H1 (cell line): ENCODE data around the gene GRK6. TPM values are rescaled to one million over a fixed set of nuclear protein-coding genes. Genes with fewer than 3 reads are reported as not detected.
A peak's percentile ranks its signal among the peaks of the same experiment; 100 is the strongest.

Experiments
- CTCF ChIA-PET: fragments of 300-600 bp; sonication (Branson Sonifier 250); formaldehyde crosslinking; loops from one replicate; lab custom pipeline; 2021; ENCODE audit not compliant: partially characterized antibody; lab: Charles Lee
- POLR2A ChIA-PET: fragments of 300-600 bp; sonication (Branson Sonifier 250); formaldehyde crosslinking; loops from one replicate; lab custom pipeline; 2021; ENCODE audit warnings: inconsistent platforms; ENCODE audit not compliant: partially characterized antibody; lab: Charles Lee
- DNase-seq, 2 experiments: peaks; one replicate each; pipeline versions ENCODE4 v3.0.0 to v3.0.0-alpha.2; 2010 to 2022; ENCODE audit warnings: low spot score in 2 of 2, low read depth in 1 of 2, mixed read lengths in 1 of 2
- FAIRE-seq: peaks from 2 replicates; lab custom pipeline; 2011; peaks lifted over from hg19 to GRCh38; lab: Jason Lieb, UNC
- H2AFZ ChIP-seq: 2 replicates; pipeline ENCODE4 v1.8.1; 2012; ENCODE audit warnings: low read length, inconsistent platforms
- H2AK5ac ChIP-seq: 2 replicates; pipeline ENCODE4 v1.6.1; 2013; ENCODE audit warnings: low read depth, low read length
- H2BK120ac ChIP-seq: replicated peaks from 2 replicates; pipeline ENCODE3; 2013; ENCODE audit warnings: low read depth, low read length, inconsistent platforms
- H2BK12ac ChIP-seq: 2 replicates; pipeline ENCODE4 v1.6.1; 2013; ENCODE audit warnings: low read depth, low read length
- H2BK15ac ChIP-seq: 2 replicates; pipeline ENCODE4 v1.6.1; 2013; ENCODE audit warnings: low read length
- H2BK20ac ChIP-seq: 2 replicates; pipeline ENCODE4 v1.6.1; 2013; ENCODE audit warnings: low read length
- H2BK5ac ChIP-seq: 2 replicates; pipeline ENCODE4 v1.6.1; 2013; ENCODE audit warnings: low read depth, low read length
- H3K14ac ChIP-seq: 2 replicates; pipeline ENCODE4 v1.6.1; 2013; ENCODE audit warnings: inconsistent platforms; ENCODE audit not compliant: insufficient read length
- H3K18ac ChIP-seq: 2 replicates; pipeline ENCODE4 v1.6.1; 2013; ENCODE audit warnings: low read length; ENCODE audit errors: extremely low read depth
- H3K23ac ChIP-seq: 2 replicates; pipeline ENCODE4 v1.6.1; 2013; ENCODE audit warnings: inconsistent platforms; ENCODE audit not compliant: insufficient read length
- H3K23me2 ChIP-seq: 2 replicates; pipeline ENCODE4 v1.6.1; 2013; ENCODE audit warnings: low read depth, low read length
- H3K27ac ChIP-seq: 2 replicates; pipeline ENCODE4 v1.6.1; 2011; ENCODE audit warnings: low read depth, low read length, inconsistent platforms
- H3K27me3 ChIP-seq, 4 experiments: replicated peaks in 1 of 4; 1 replicate in 1 of 4; 2 replicates in 3 of 4; pipeline versions ENCODE4 v1.6.1 to v1.8.1; 2011 to 2013; ENCODE audit warnings: low read length in 3 of 4, mild to moderate bottlenecking in 3 of 4, inconsistent platforms in 2 of 4, mixed read lengths in 2 of 4, moderate library complexity in 1 of 4; ENCODE audit not compliant: control insufficient read depth in 3 of 4, insufficient read depth in 3 of 4; ENCODE audit errors: extremely low read depth in 1 of 4
- H3K36me3 ChIP-seq, 4 experiments: 2 replicates each; pipeline versions ENCODE4 v1.6.1 to v1.8.1; 2011 to 2013; ENCODE audit warnings: mild to moderate bottlenecking in 4 of 4, low read length in 3 of 4, moderate library complexity in 2 of 4, control low read depth in 1 of 4, inconsistent platforms in 1 of 4; ENCODE audit not compliant: insufficient read depth in 4 of 4, control insufficient read depth in 2 of 4
- H3K4ac ChIP-seq: replicated peaks from 2 replicates; pipeline ENCODE3; 2013; ENCODE audit warnings: low read length, low read depth, mixed read lengths, inconsistent platforms; ENCODE audit not compliant: insufficient read length
- H3K4me1 ChIP-seq, 4 experiments: replicated peaks in 1 of 4; 1 replicate in 1 of 4; 2 replicates in 3 of 4; pipeline versions ENCODE4 v1.6.1 to v1.8.1; 2011 to 2013; ENCODE audit warnings: low read length in 3 of 4, inconsistent platforms in 2 of 4, mixed read lengths in 1 of 4; ENCODE audit not compliant: insufficient read depth in 4 of 4, control insufficient read depth in 3 of 4
- H3K4me2 ChIP-seq, 2 experiments: 2 replicates each; pipeline versions ENCODE4 v1.6.1 to v1.8.1; 2011 to 2013; ENCODE audit warnings: low read depth in 2 of 2, low read length in 2 of 2, control low read depth in 1 of 2, inconsistent platforms in 1 of 2, mild to moderate bottlenecking in 1 of 2; ENCODE audit not compliant: insufficient read depth in 1 of 2
- H3K4me3 ChIP-seq, 4 experiments: fragments of 200-600, 300-600 bp in 1 of 4; sonication (generic), shearing (Covaris generic), sonication (Bioruptor Twin) in 1 of 4; 2 replicates each; pipeline versions ENCODE4 v1.5.1 to v1.8.1; 2011 to 2016; ENCODE audit warnings: low read length in 4 of 4, low read depth in 3 of 4, control low read depth in 2 of 4, inconsistent platforms in 2 of 4, mild to moderate bottlenecking in 2 of 4, mixed read lengths in 1 of 4, moderate library complexity in 1 of 4; ENCODE audit not compliant: insufficient read depth in 2 of 4; ENCODE audit errors: extremely low read depth in 1 of 4
- H3K56ac ChIP-seq: replicated peaks from 2 replicates; pipeline ENCODE3; 2013; ENCODE audit warnings: low read depth, mild to moderate bottlenecking, mixed read lengths, low read length, inconsistent platforms; ENCODE audit not compliant: insufficient read length
- H3K79me1 ChIP-seq: 2 replicates; pipeline ENCODE4 v1.6.1; 2013; ENCODE audit warnings: low read depth, low read length, control low read depth
- H3K79me2 ChIP-seq, 2 experiments: 2 replicates each; pipeline versions ENCODE4 v1.6.1 to v1.8.1; 2012 to 2013; ENCODE audit warnings: low read length in 2 of 2, mild to moderate bottlenecking in 2 of 2, inconsistent platforms in 1 of 2; ENCODE audit not compliant: insufficient read depth in 2 of 2, control insufficient read depth in 1 of 2
- H3K9ac ChIP-seq, 4 experiments: replicated peaks in 1 of 4; 1 replicate in 1 of 4; 2 replicates in 3 of 4; pipeline versions ENCODE4 v1.6.1 to v1.8.1; 2011 to 2013; ENCODE audit warnings: low read depth in 3 of 4, low read length in 3 of 4, control low read depth in 2 of 4, mild to moderate bottlenecking in 2 of 4, moderate library complexity in 2 of 4, inconsistent platforms in 1 of 4; ENCODE audit errors: extremely low read depth in 1 of 4
- H3K9me3 ChIP-seq, 2 experiments: 2 replicates each; pipeline versions ENCODE4 v1.6.1 to v1.8.1; 2012 to 2013; ENCODE audit warnings: mild to moderate bottlenecking in 2 of 2, moderate library complexity in 2 of 2, control low read depth in 1 of 2, inconsistent platforms in 1 of 2, low read depth in 1 of 2, low read length in 1 of 2, mixed read lengths in 1 of 2; ENCODE audit not compliant: insufficient read depth in 2 of 2
- H4K20me1 ChIP-seq, 2 experiments: replicated peaks in 1 of 2; 2 replicates each; pipeline versions ENCODE3 to v1.8.1; 2011 to 2013; ENCODE audit warnings: inconsistent platforms in 2 of 2, low read length in 2 of 2, mild to moderate bottlenecking in 1 of 2; ENCODE audit not compliant: insufficient read depth in 2 of 2, control insufficient read depth in 1 of 2
- H4K5ac ChIP-seq: 2 replicates; pipeline ENCODE4 v1.6.1; 2013; ENCODE audit warnings: low read length, low read depth, mixed read lengths, inconsistent platforms; ENCODE audit not compliant: insufficient read length
- H4K8ac ChIP-seq: 2 replicates; pipeline ENCODE4 v1.8.0; 2013; ENCODE audit warnings: mild to moderate bottlenecking, moderate library complexity, low read length, inconsistent platforms; ENCODE audit not compliant: insufficient read depth; ENCODE audit errors: extremely low read depth
- H4K91ac ChIP-seq: replicated peaks from 2 replicates; pipeline ENCODE3; 2013; ENCODE audit warnings: low read length, mixed read lengths, inconsistent platforms; ENCODE audit not compliant: insufficient read length
- BRCA1 ChIP-seq: IDR thresholded peaks from 2 replicates; pipeline ENCODE4 v1.6.1; 2012; ENCODE audit warnings: low read depth, low read length, improper control_type of control experiment
- EZH2 ChIP-seq: fragments of 200-600 bp; sonication (generic); IDR thresholded peaks from 2 replicates; pipeline ENCODE4 v1.7.1; 2012; ENCODE audit warnings: low read depth, mild to moderate bottlenecking, moderate library complexity, low read length, inconsistent platforms; ENCODE audit not compliant: severe bottlenecking
- JUND ChIP-seq: IDR thresholded peaks from 2 replicates; pipeline ENCODE4 v1.6.1; 2011; ENCODE audit warnings: mild to moderate bottlenecking, improper control_type of control experiment, low read length
- POLR2A ChIP-seq, 2 experiments: IDR thresholded peaks; 1 replicate in 1 of 2; 2 replicates in 1 of 2; pipeline ENCODE4 v1.6.1; 2011; ENCODE audit warnings: low read depth in 2 of 2, low read length in 2 of 2, mild to moderate bottlenecking in 2 of 2; ENCODE audit errors: control extremely low read depth in 1 of 2
- POLR2AphosphoS5 ChIP-seq: IDR thresholded peaks from 2 replicates; pipeline ENCODE4 v1.6.1; 2011; ENCODE audit warnings: low read depth, low read length
- RFX5 ChIP-seq: IDR thresholded peaks from 2 replicates; pipeline ENCODE4 v1.6.1; 2011; ENCODE audit warnings: low read depth, low read length, improper control_type of control experiment, borderline replicate concordance
- SP2 ChIP-seq: IDR thresholded peaks from 2 replicates; pipeline ENCODE4 v1.6.1; 2012; ENCODE audit warnings: mild to moderate bottlenecking, low read length, inconsistent platforms
- TAF1 ChIP-seq: IDR thresholded peaks from 2 replicates; pipeline ENCODE4 v1.6.1; 2011; ENCODE audit warnings: mild to moderate bottlenecking, low read depth, low read length
- YY1 ChIP-seq: IDR thresholded peaks from 2 replicates; pipeline ENCODE4 v1.6.1; 2011; ENCODE audit warnings: low read depth, mild to moderate bottlenecking, low read length
- WGBS, 2 experiments: shearing (Covaris generic) in 1 of 2; methylation state at CpG; one replicate each; pipeline versions ENCODE4 v1.1.6 to v1.1.7; 2013 to 2015; ENCODE audit warnings: low lambda C conversion rate in 2 of 2, mixed read lengths in 2 of 2, inconsistent platforms in 1 of 2, low coverage in 1 of 2, missing lambda C conversion rate in 1 of 2; ENCODE audit not compliant: insufficient replicate concordance in 2 of 2, insufficient coverage in 1 of 2, insufficient read length in 1 of 2; ENCODE audit errors: extremely low coverage in 1 of 2, missing lambda C conversion rate in 1 of 2; 5-methylcytosine and 5-hydroxymethylcytosine counted together
- polyA plus RNA-seq, 7 experiments: library from polyadenylated mRNA; depleted of rRNA in 3 of 7; stranded (reverse) in 5 of 7; unstranded in 2 of 7; fragments of >200 nt in 5 of 7; fragments of 200-250 nt in 2 of 7; gene quantifications; 1 replicate in 5 of 7; 2 replicates in 1 of 7; 4 replicates in 1 of 7; pipeline versions ENCODE4 v1.2.1 to v1.2.3, GENCODE V29; 2011 to 2013; ENCODE audit warnings: missing spikeins in 2 of 7, mixed read lengths in 2 of 7
- total RNA-seq: library from RNA; stranded (reverse); fragmentation: NEBNext Ultra II Directional; extraction: Animal tissue kit (Norgen Biotek cat#: 25700); gene quantifications from 2 replicates; pipeline ENCODE4 v1.2.1, GENCODE V29; 2021
- TF ChIP-seq, protein P1 (sequence below): IDR thresholded peaks from 2 replicates; pipeline ENCODE4 v1.6.1; 2011; ENCODE audit warnings: low read depth, mild to moderate bottlenecking, low read length; ENCODE audit not compliant: insufficient read depth
- TF ChIP-seq, protein P2 (sequence below): IDR thresholded peaks from 2 replicates; pipeline ENCODE4 v1.6.1; 2012; ENCODE audit warnings: inconsistent platforms

The GRK6 gene
- total and polyA plus RNA-seq, 2 of the 8 experiments (the other 6 are each of a cell fraction or from before 2014, with no cell fraction given), result 31.8 to 57.8 TPM

DNA sequence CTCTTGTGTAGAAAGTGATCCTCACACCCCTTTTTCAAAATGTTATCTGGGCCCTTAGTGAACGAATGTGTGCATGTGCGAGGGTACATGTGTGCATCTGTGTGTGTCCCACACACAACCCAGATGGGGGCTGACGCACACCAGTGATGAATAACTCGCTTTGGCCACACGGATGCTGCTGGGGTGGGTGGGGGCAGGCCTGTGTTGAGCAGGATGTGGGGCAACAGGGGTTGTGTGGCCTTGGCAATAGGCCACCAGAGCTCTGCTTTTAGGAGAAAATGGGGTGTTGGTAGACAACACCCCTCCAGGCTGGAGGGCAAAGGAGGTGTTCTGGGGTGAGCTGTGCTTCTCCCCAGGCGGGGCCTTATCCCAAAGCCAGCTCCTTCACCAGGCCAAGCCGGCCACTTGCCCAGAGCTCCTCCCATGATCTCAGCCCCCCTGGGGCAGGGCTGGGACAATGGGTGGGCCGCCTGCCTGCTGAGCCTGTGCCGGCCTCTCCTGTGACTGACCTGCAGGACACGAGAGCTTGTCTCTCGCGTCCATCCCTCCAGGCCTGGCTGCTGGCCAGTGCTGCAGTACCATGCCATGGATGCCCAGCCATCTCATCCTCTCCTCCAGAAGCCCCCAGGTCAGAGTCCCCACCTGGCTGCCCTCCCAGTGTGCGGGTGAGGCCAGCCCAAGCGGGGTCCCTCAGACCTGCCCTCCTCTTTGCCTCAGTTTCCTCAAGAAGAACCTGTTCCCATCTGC is 45.3 kb downstream of the GRK6 start:
- H3K23me2 ChIP-seq, result peaks cover 3% of the 10 kb centered on the region
- peak overlapping the region in 2 of 4 experiments; percentile 89 to 91; a peak in 5 of 7 replicates for H3K9ac ChIP-seq
- H3K4me3 ChIP-seq, result peak overlapping the region; percentile 78 to 96 (median 88)
- no peak for DNase-seq
- peaks cover 11 to 45% (median 39%) of the 10 kb centered on the region in 4 experiments for H3K4me1 ChIP-seq
- peak overlapping the region; percentile 20; the same call in 1 of the 2 replicates for H3K18ac ChIP-seq
- H4K5ac ChIP-seq, result no peak overlapping the region
- no peaks in the 10 kb centered on the region; a peak in 1 of 4 replicates for H3K9me3 ChIP-seq
- H3K23ac ChIP-seq, result no peak overlapping the region
- peak overlapping the region; percentile 97 for H2BK5ac ChIP-seq
- H2BK20ac ChIP-seq, result no peak overlapping the region
- H3K56ac ChIP-seq, result no peak overlapping the region
- no peak for FAIRE-seq
- H4K8ac ChIP-seq, result no peak overlapping the region
- no peak overlapping the region for H2AK5ac ChIP-seq
- no peak overlapping the region for H3K4ac ChIP-seq
- H2BK120ac ChIP-seq, result no peak overlapping the region
- H3K27me3 ChIP-seq, result no peaks in the 10 kb centered on the region
- peak overlapping the region; percentile 76 to 78 for H3K4me2 ChIP-seq
- peaks cover 32 to 34% of the 10 kb centered on the region in 2 experiments for H4K20me1 ChIP-seq
- no peak overlapping the region for H2BK15ac ChIP-seq
- no peak overlapping the region for H4K91ac ChIP-seq
- H3K79me2 ChIP-seq, result peaks cover 14 to 47% of the 10 kb centered on the region in 2 experiments
- no peak overlapping the region for H2AFZ ChIP-seq
- peaks cover 18 to 43% (median 26%) of the 10 kb centered on the region in 4 experiments for H3K36me3 ChIP-seq
- H3K14ac ChIP-seq, result no peak overlapping the region
- POLR2A ChIA-PET, result interaction anchor here (0.8 to 67.5 kb wide), 10 partner anchors 3 to 161 kb away, joined by 3 to 3349 read pairs (median 5); partner anchors contain the start of genes DBN1, DDX41, DOK3 and MXD3
- H2BK12ac ChIP-seq, result no peak overlapping the region
- 76% methylated on average over 14 of the region's 14 CpGs; no CpG with 5 or more reads in 1 of the 2 experiments for WGBS, 2 experiments
- peaks cover 24% of the 10 kb centered on the region for H3K79me1 ChIP-seq
- no peak overlapping the region for H3K27ac ChIP-seq
- CTCF ChIA-PET, result interaction anchor here (0.5 to 7.9 kb wide), 8 partner anchors 9 to 81 kb away, joined by 3 to 64 read pairs (median 9); no protein-coding TSS in a partner anchor
- TF ChIP-seq SP2 (no peak), RFX5 (no peak), BRCA1 (no peak), JUND (no peak), YY1 (no peak), POLR2AphosphoS5 (peak; percentile 30; the same call in 1 of the 2 replicates), POLR2A (IDR thresholded peaks at IDR 0.05; ENCODE audit: control extremely low read depth in 1 of 2, low read depth in 2 of 2, low read length in 2 of 2) (no peak), EZH2 (no peak), TAF1 (no peak)
- TF ChIP-seq, protein P1, sequence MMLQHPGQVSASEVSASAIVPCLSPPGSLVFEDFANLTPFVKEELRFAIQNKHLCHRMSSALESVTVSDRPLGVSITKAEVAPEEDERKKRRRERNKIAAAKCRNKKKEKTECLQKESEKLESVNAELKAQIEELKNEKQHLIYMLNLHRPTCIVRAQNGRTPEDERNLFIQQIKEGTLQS, result no peak
- TF ChIP-seq, protein P2, sequence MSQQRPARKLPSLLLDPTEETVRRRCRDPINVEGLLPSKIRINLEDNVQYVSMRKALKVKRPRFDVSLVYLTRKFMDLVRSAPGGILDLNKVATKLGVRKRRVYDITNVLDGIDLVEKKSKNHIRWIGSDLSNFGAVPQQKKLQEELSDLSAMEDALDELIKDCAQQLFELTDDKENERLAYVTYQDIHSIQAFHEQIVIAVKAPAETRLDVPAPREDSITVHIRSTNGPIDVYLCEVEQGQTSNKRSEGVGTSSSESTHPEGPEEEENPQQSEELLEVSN, result no peak
